Stomach smooth muscle (tissue), 2 donors: ENCODE results near the gene PJVK.
"Not testable (repeated sequence)": the region's sequence is repeated elsewhere in the genome, so short reads cannot be mapped to it uniquely, and the experiment has no call there.

ENCODE experiments used
- H3K27ac ChIP-seq: one replicate; pipeline ENCODE4 v1.7.0; 2013; ENCODE audit warnings: mild to moderate bottlenecking, low read length, inconsistent platforms
- H3K27me3 ChIP-seq, 2 donors: one replicate each; pipeline ENCODE4 v1.7.0; 2013; ENCODE audit warnings: low read length in 2 of 2; ENCODE audit not compliant: insufficient read depth in 2 of 2, control insufficient read depth in 1 of 2
- H3K36me3 ChIP-seq, 2 donors: one replicate each; pipeline ENCODE4 v1.7.0; 2013; ENCODE audit warnings: low read length in 2 of 2; ENCODE audit not compliant: control insufficient read depth in 2 of 2, insufficient read depth in 2 of 2
- H3K4me1 ChIP-seq: one replicate; pipeline ENCODE4 v1.7.0; 2013; ENCODE audit warnings: low read length; ENCODE audit not compliant: control insufficient read depth, insufficient read depth
- H3K4me3 ChIP-seq, 2 donors: one replicate each; pipeline ENCODE4 v1.7.0; 2013; ENCODE audit warnings: low read length in 2 of 2
- H3K9ac ChIP-seq, 2 donors: one replicate each; pipeline ENCODE4 v1.7.0; 2013; ENCODE audit warnings: low read length in 2 of 2, mild to moderate bottlenecking in 1 of 2
- H3K9me3 ChIP-seq, 2 donors: one replicate each; pipeline ENCODE4 v1.7.0; 2013; ENCODE audit warnings: low read length in 2 of 2; ENCODE audit not compliant: control insufficient read depth in 2 of 2
- donor health status: healthy.
- donor health status: Pancreatic carcinoma.

Gene PJVK

GRCh38 chr2:178450774-178451525 is at the start of gene PJVK, which contains the start of gene PRKRA:
Gene PJVK, plus strand, starts transcription at chr2:178451378. Its CDS starts 2,032 bp downstream, at chr2:178453410.
Gene PRKRA, minus strand, starts transcription at chr2:178451175. Its CDS starts 145 bp downstream, at chr2:178451030.
- Histone ChIP-seq H3K4me1 (peaks cover 19% of the 10 kb centered on the region), H3K4me3 (peak within 1 kb of the TSS; percentile 77 to 87), H3K9me3 (no peaks in the 10 kb centered on the region), H3K36me3 (peaks cover 8 to 9% of the 10 kb centered on the region in 2 donors), H3K27me3 (no peaks in the 10 kb centered on the region), H3K27ac (peak within 1 kb of the TSS; percentile 99), H3K9ac (peak within 1 kb of the TSS; percentile 98 to 99)

GRCh38 chr2:178401994-178402437 is 49.2 kb upstream of the PJVK start:
- Histone ChIP-seq H3K36me3 (no peaks in the 10 kb centered on the region), H3K9me3 (no peaks in the 10 kb centered on the region), H3K4me1 (no peaks in the 10 kb centered on the region), H3K9ac (no peak overlapping the region), H3K27ac (no peak overlapping the region), H3K27me3 (peaks cover 0 to 6% of the 10 kb centered on the region in 2 donors), H3K4me3 (no peak overlapping the region)

- no peak overlapping the region for H3K4me3 ChIP-seq
- no peaks in the 10 kb centered on the region for H3K9me3 ChIP-seq
- H3K27me3 ChIP-seq: peaks cover 0 to 6% of the 10 kb centered on the region in 2 donors
- no peak overlapping the region for H3K27ac ChIP-seq
- no peaks in the 10 kb centered on the region for H3K4me1 ChIP-seq
- no peak overlapping the region for H3K9ac ChIP-seq
- H3K36me3 ChIP-seq: no peaks in the 10 kb centered on the region
These were observed 47.4 kb upstream of the PJVK start for GRCh38 chr2:178403671-178404306.

- no peaks in the 10 kb centered on the region for H3K36me3 ChIP-seq
- H3K27me3 ChIP-seq: peaks cover 0 to 6% of the 10 kb centered on the region in 2 donors
- H3K9me3 ChIP-seq: no peaks in the 10 kb centered on the region
- H3K27ac ChIP-seq: no peak overlapping the region
- H3K4me3 ChIP-seq: no peak overlapping the region
- no peaks in the 10 kb centered on the region for H3K4me1 ChIP-seq
- no peak overlapping the region for H3K9ac ChIP-seq
These were observed 46.8 kb upstream of the PJVK start for GRCh38 chr2:178404368-178404767.

GRCh38 chr2:178409261-178409660 is 41.9 kb upstream of the PJVK start:
- no peaks in the 10 kb centered on the region for H3K27me3 ChIP-seq
- no peaks in the 10 kb centered on the region for H3K36me3 ChIP-seq
- no peaks in the 10 kb centered on the region for H3K9me3 ChIP-seq
- no peak overlapping the region for H3K27ac ChIP-seq
- H3K4me3 ChIP-seq: no peak overlapping the region
- no peak overlapping the region for H3K9ac ChIP-seq
- no peaks in the 10 kb centered on the region for H3K4me1 ChIP-seq

GRCh38 chr2:178412047-178412446 is 39.1 kb upstream of the PJVK start:
- no peaks in the 10 kb centered on the region for H3K27me3 ChIP-seq
- H3K9me3 ChIP-seq: no peaks in the 10 kb centered on the region
- no peak overlapping the region for H3K9ac ChIP-seq
- H3K36me3 ChIP-seq: no peaks in the 10 kb centered on the region
- no peak overlapping the region for H3K27ac ChIP-seq
- H3K4me1 ChIP-seq: no peaks in the 10 kb centered on the region
- no peak overlapping the region for H3K4me3 ChIP-seq

GRCh38 chr2:178412453-178412852 is 38.7 kb upstream of the PJVK start:
- not testable (repeated sequence) for H3K4me3 ChIP-seq, H3K36me3 ChIP-seq, H3K9me3 ChIP-seq, H3K9ac ChIP-seq, H3K27ac ChIP-seq, H3K27me3 ChIP-seq, H3K4me1 ChIP-seq

- Histone ChIP-seq H3K9me3 (no peaks in the 10 kb centered on the region), H3K27ac (peak overlapping the region; percentile 95), H3K4me3 (peak overlapping the region; percentile 79), H3K9ac (peak overlapping the region; percentile 79 to 80), H3K4me1 (no peaks in the 10 kb centered on the region), H3K27me3 (no peaks in the 10 kb centered on the region), H3K36me3 (no peaks in the 10 kb centered on the region)
These were observed 37.5 kb upstream of the PJVK start for GRCh38 chr2:178413472-178414265.

GRCh38 chr2:178414266-178415247 is 36.6 kb upstream of the PJVK start:
- peak overlapping the region; percentile 79 to 80 for H3K9ac ChIP-seq
- no peaks in the 10 kb centered on the region for H3K4me1 ChIP-seq
- peak overlapping the region; percentile 95 for H3K27ac ChIP-seq

GRCh38 chr2:178415979-178416378 is 35.2 kb upstream of the PJVK start:
- H3K9me3 ChIP-seq: no peaks in the 10 kb centered on the region
- peaks cover 0 to 2% of the 10 kb centered on the region in 2 donors for H3K36me3 ChIP-seq
- no peak overlapping the region for H3K27ac ChIP-seq

More at GRCh38 chr2:178414266-178415247, 36.6 kb upstream of the PJVK start:
- Histone ChIP-seq H3K36me3 (no peaks in the 10 kb centered on the region), H3K9me3 (no peaks in the 10 kb centered on the region), H3K4me3 (peak overlapping the region; percentile 79), H3K27me3 (no peaks in the 10 kb centered on the region)

More at GRCh38 chr2:178415979-178416378, 35.2 kb upstream of the PJVK start:
- Histone ChIP-seq H3K9ac (no peak overlapping the region), H3K27me3 (no peaks in the 10 kb centered on the region), H3K4me1 (no peaks in the 10 kb centered on the region), H3K4me3 (no peak overlapping the region)
